Femur (tissue), 1 donor: ENCODE results near the gene PRRT1B.
A peak's percentile ranks its signal among the peaks of the same experiment; 100 is the strongest.

Experiments
- DNase-seq: peaks from one replicate; pipeline ENCODE4 v3.0.0-alpha.2; 2017

The PRRT1B gene

DNA sequence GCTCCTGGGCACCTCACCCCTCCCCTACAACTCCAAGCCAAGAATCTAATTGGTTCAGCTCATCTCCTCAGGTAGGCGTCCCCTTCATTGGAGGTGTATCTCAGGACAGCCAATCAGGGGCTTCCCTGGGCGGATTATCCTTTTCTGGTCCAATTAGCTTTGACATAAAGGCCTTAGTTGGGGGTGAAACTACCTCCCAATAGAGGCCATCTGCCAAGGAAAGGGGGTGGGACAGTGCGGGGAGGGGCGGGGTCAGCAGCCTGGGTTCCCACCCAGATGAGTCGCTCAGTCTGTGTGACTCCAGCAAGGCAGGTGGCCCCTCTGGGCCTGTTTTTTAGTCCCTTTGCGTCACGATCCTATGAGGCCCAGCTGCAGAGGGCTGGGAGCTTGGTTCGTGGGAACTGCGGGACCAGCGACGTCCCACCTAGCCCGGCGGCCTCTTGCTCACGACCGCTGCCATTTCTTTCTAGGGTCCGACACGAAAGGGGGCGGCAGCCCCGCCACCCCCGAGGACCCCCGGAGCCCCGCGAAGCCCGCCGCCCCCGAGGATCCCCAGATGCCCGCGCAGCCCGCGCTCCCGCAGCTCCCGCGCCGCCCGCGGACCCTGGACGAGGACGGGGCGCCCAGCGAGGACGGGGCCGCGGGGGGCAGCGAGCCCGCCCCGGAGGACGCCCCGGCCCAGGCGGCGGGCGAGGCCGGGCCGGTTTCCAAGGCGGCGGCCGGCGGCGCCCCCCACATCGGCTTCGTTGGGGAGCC lies 8.9 kb downstream of the PRRT1B start:
- DNase-seq, result no peak

- no peak for DNase-seq
Observed at GRCh38 chr9:131554843-131555351, 9.6 kb downstream of the PRRT1B start.

DNA sequence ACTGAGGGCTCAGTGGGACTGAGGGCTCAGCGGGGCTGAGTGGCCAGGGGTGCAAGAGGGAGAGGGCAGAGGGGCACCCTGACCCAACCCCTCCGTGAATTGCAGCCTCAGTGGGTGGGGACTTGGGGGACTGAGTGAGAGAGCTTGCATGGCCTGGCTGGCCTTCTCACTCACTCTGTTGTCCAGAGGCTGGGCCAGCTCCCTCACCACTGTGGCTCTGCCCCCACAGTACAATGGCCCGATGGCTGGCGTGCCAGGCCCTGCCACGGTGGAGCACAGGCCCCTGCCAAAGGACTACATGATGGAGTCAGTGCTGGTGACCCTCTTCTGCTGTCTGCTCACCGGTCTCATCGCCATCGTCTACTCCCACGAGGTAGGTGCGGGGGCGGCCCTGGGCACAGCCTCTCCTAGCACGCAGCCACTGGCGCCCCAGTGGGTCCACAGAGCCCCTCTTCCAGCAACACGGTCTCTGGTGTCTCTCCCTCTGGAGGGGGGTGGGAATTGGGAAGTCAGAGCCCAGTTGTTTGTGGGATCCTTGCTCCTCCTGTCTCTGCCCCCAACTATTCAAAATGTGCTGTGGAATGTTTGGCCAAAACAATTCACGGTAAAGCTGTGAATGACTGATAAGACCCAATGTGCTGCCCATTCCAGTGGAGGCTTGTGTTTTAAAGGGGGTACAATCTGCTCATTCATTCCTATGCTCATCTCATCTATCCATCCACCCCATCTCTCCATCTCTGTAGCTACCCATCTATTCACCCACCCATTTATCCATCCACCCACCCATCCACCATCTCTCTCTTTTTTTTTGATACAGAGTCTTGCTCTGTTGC lies 10.7 kb downstream of the PRRT1B start:
- DNase-seq, result no peak

GRCh38 chr9:131557855-131558548 lies 12.7 kb downstream of the PRRT1B start:
- DNase-seq, result no peak

DNA sequence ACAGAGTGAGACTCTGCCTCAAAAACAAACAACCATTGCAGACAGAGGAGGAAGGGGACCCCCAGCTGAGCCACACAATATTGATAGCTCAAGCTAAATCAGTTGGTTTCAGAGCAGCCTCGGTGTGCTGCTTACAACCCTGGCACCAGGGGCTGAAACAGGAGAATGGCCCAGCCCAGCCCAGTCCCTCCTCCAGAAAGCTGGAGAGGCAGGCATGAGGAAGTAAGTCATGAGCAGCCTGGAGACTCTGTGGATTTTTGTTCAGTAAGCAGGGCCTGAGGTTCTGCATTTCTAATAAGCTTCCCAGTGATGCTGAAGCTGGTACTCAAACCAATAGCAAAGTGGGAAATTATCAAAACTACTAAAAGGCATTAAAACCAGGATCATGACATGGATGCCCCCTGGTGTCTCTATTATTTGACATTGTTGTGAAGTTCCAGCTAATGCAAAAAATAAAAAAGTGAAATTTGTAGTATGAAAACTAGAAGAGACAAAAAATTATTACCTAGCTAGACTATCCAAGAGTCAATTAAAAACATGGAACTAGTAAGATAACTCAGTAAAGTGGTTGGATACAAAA lies 14.2 kb downstream of the PRRT1B start:
- DNase-seq, result no peak

GRCh38 chr9:131562032-131562959 lies 17.0 kb downstream of the PRRT1B start:
- no peak for DNase-seq

GRCh38 chr9:131565369-131565768 lies 20.0 kb downstream of the PRRT1B start:
- no peak for DNase-seq

DNA sequence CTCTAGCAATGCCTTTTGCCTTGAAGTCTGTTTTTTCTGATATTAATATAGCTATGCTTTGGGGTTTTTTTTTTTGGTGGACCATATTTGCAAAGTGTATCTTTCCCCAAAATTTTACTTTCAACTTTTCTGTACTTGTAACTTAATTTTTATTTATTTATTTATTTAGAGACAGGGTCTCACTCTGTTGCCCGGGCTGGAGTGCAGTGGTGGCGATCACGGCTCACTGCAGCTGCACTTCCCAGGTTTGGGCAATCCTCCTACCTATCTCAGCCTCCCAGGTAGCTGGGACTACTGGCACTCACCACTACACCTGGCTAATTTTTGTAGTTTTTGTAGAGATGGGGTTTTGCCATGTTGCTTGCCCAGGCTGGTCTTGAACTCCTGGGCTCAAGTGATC lies 20.8 kb downstream of the PRRT1B start:
- no peak for DNase-seq

DNA sequence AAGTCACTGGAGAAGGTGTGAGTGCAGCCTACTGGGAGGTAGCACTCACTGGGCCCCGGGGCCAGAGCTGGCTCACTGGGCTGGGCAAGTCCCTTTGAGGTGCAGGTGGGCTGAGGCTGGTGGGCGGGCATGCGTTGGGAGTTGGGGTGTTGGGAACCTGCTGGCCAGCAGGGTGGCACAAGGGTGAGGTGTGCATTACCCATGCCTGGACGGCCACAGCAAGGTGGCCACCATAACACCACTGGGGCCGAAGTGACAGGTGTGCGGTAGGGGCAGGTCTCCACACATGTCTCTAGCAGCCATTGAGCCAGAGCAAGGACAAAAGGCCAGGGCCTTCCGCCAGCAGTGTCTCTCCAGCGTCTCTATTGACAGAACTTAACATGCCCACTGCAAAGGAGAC lies 22.6 kb downstream of the PRRT1B start:
- no peak for DNase-seq

DNA sequence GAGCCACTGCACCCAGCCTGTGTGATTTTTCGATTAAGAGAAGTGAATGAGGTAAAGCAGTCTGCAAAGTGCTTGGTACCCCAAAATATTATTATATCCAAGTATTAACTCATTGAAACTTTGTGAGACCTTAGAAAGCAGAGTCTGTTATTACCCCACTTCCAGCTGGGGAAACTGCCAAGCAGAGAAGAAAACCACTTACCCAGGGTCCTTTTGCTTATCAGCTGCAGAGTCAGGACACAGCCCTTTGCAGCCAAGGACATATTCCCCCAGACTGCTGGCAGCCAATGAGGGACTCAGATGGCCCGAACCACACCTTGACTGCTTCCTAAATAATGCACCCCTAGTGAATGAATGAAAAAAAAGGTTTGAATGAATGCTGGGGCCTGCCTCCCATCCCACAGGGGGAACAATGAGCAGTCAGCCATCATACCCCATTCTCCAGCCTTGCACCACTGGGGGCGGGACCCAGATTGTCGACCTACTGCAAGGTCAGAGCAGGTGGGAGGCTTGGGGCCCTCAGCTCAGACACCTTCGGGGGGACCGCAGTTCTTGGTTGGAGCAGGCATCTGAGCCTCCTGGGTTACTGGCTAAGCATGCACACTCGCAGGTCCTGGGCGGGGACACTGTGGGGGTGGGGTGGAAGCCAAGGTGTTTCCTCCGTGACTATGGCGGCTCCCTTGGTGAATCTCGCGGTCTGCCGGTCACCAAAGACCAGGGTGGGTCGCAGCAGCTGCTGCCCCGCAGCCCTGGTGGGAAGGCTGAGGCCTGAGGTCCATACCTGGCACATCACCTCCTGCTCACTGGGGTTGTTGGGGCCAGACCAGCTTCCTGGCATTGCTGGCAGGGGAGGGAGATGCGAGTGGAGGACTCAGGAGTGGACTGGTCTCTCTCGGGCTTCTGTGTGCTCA lies 29.7 kb downstream of the PRRT1B start:
- DNase-seq, result no peak

DNA sequence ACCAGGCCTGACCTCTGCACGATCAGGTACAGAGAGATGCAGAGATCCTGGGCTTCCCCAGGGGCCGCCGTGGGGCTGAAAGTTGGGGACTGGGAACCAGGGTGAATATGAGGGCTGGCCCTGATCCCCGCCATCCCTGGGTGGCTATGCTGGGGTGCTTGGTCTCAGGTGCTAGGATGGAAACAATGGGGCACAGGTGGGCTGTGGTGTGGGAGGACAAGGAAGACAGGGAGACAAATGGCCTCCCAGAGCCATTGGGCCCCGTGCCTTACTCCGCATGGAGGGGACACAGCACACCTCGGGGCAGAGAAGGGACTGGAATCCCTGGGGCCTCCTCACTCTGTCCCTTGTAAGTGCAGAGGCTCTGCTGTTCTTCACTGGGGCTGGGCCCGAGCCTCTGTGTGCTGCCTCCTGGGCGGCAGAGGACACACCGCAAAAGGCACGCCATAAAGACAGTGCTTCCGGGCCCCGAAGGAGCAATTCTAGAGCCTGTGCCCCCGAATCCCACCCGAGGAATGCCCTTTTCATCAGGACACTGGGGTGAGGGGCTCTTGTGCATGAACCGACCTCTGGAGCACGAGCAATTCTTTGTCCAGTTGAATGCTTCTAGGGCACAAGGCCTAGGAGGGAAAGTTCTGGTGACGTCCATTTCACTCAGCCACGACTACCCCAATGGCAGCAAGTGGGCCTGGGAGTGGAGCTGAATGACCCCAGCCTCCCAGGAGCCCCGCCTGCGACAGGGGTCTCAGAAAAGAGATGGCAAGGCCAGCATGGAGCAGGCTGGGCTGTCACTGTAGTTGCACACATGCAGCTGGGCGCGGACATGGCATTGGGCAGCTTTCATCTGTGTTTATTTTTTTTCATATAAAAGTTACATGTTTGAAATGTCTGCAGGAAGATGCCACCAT lies 30.9 kb downstream of the PRRT1B start:
- DNase-seq, result no peak

- no peak for DNase-seq
Observed at GRCh38 chr9:131577005-131578000, 32.0 kb downstream of the PRRT1B start.

- DNase-seq, result no peak
Observed at GRCh38 chr9:131578021-131578420, 32.7 kb downstream of the PRRT1B start.

DNA sequence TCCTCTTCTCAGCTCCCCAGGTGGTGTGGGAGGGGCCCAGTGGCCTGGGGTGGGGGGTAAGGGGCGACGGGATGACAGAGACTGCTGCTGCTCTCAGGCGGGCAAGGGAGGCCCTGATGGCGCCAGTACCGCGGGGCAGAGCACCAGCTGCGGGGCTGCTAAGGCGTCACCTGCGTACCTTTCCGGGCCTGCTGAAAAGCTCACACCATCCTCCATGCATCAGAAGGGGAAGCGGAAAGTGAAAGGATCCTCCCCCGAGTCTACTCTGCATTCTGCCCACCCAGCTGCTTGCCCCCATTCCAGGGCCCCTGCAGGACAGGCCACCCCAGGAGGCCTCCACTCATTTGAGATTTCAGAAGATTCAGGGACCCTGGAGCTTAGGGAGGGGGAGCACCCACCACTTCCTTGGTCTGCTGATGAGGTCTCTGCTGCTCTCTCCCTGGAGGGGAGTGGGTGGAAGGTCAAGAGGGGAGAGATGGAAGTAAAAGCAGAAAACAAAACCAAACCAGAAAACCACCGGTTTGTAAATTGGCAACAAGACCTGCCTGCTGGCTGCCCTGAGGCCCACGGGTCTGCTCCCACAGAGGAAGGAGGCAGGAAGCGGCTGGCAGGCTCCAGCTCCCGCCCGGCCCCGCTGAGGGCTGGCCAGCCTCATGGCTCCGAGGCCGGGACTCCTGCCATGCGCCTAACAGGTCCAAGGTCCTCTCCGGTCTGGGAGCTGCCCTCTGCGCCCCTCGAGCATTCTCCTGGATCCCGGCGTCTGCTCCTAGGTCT lies 33.6 kb downstream of the PRRT1B start:
- DNase-seq, result peak; percentile 28

GRCh38 chr9:131579789-131580211 lies 34.5 kb downstream of the PRRT1B start:
- DNase-seq, result peak; percentile 20

- DNase-seq, result no peak
Observed at GRCh38 chr9:131580358-131580757, 35.0 kb downstream of the PRRT1B start.

DNA sequence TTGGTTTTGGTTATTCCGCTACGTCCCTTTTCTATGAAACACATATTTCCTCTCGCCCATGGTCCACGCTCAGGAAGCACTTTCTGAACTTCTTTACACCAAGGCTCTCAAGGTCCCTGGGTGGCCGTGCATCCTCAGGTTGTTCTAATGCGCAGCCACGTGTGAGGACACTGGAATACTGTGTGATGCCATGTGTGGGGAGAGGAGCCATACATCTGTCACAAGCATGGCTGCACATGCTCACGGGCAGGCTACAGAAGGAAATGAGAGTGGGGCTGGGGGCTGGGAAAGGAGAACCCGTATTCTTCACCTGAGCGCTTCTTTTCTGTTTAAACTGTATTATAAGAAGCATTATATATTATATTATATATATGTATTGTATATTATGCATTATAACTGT lies 36.7 kb downstream of the PRRT1B start:
- no peak for DNase-seq
